B cell (primary cell): ENCODE results near the gene VTI1A. TPM values are rescaled to one million over a fixed set of nuclear protein-coding genes. Genes with fewer than 3 reads are reported as not detected.
"Not testable (repeated sequence)": the region's sequence is repeated elsewhere in the genome, so short reads cannot be mapped to it uniquely, and the experiment has no call there.

Experiments used
- ATAC-seq: fragments of 200-7000 bp; cut with Tn5 transposase; one replicate; pipeline ENCODE4 v1.10.0; 2021; ENCODE audit warnings: low read depth, mild to moderate bottlenecking, moderate number of reproducible peaks, moderate library complexity
- CTCF ChIA-PET: fragments of 350-600 bp; sonication (Branson Sonifier 250); formaldehyde crosslinking; loops from one replicate; lab custom pipeline; 2021; ENCODE audit warnings: antibody characterized with exemption, inconsistent platforms; lab: Charles Lee
- POLR2A ChIA-PET: fragments of 350-600 bp; sonication (Branson Sonifier 250); formaldehyde crosslinking; loops from one replicate; lab custom pipeline; 2021; ENCODE audit warnings: antibody characterized with exemption; lab: Charles Lee
- DNase-seq: peaks from one replicate; pipeline ENCODE4 v3.0.0; 2013
- H2AFZ ChIP-seq: 2 replicates; pipeline ENCODE4 v1.6.1; 2012; ENCODE audit warnings: mild to moderate bottlenecking, low read depth, low read length; ENCODE audit not compliant: insufficient read depth, poor library complexity, severe bottlenecking
- H3K27ac ChIP-seq, 2 donors: 1 replicate in 1 of 2; 2 replicates in 1 of 2; pipeline ENCODE4 v1.5.1; 2012 to 2013; ENCODE audit warnings: low read length in 2 of 2, mild to moderate bottlenecking in 2 of 2, moderate library complexity in 1 of 2
- H3K27me3 ChIP-seq, 4 experiments: fragments of 200-600 bp in 1 of 4; sonication (generic) in 1 of 4; replicated peaks in 1 of 4; 1 replicate in 2 of 4; 2 replicates in 2 of 4; pipeline versions ENCODE4 v1.6.1 to v1.7.0; 2013 to 2016; ENCODE audit warnings: low read length in 3 of 4, mild to moderate bottlenecking in 2 of 4, mixed read lengths in 1 of 4, moderate library complexity in 1 of 4; ENCODE audit not compliant: insufficient read depth in 4 of 4, control insufficient read depth in 3 of 4; ENCODE audit errors: control extremely low read depth in 1 of 4
- H3K36me3 ChIP-seq, 2 experiments: replicated peaks in 1 of 2; 1 replicate in 1 of 2; 2 replicates in 1 of 2; pipeline versions ENCODE4 v1.6.1 to v1.7.1; 2013; ENCODE audit warnings: low read length in 1 of 2; ENCODE audit not compliant: insufficient read depth in 2 of 2, control insufficient read depth in 1 of 2; ENCODE audit errors: control extremely low read depth in 1 of 2, extremely low read depth in 1 of 2
- H3K4me1 ChIP-seq, 2 donors: fragments of 200-600 bp in 1 of 2; sonication (generic) in 1 of 2; 1 replicate in 1 of 2; 2 replicates in 1 of 2; pipeline versions ENCODE4 v1.5.1 to v1.6.1; 2013 to 2017; ENCODE audit warnings: low read length in 2 of 2; ENCODE audit not compliant: control insufficient read depth in 2 of 2, insufficient read depth in 2 of 2
- H3K4me2 ChIP-seq: replicated peaks from 2 replicates; pipeline ENCODE3; 2012; ENCODE audit warnings: mild to moderate bottlenecking, low read depth, low read length; ENCODE audit not compliant: poor library complexity, severe bottlenecking
- H3K4me3 ChIP-seq, 5 experiments: fragments of 200-600 bp in 1 of 5; sonication (generic) in 1 of 5; 1 replicate in 3 of 5; 2 replicates in 2 of 5; pipeline versions ENCODE4 v1.5.1 to v1.7.0; 2011 to 2016; ENCODE audit warnings: low read length in 4 of 5, mild to moderate bottlenecking in 4 of 5, low read depth in 2 of 5, control low read depth in 1 of 5, moderate library complexity in 1 of 5; ENCODE audit not compliant: insufficient read depth in 1 of 5; ENCODE audit errors: control extremely low read depth in 1 of 5, extremely low read depth in 1 of 5
- H3K79me2 ChIP-seq: fragments of 200-600 bp; sonication (generic); one replicate; pipeline ENCODE4 v1.6.0; 2016; ENCODE audit warnings: low read length; ENCODE audit not compliant: control insufficient read depth, insufficient read depth
- H3K9ac ChIP-seq: fragments of 200-600 bp; sonication (generic); 2 replicates; pipeline ENCODE4 v1.6.1; 2017; ENCODE audit warnings: mild to moderate bottlenecking, low read length, moderate library complexity
- H3K9me3 ChIP-seq, 3 donors: one replicate each; pipeline versions ENCODE4 v1.6.1 to v1.7.1; 2013; ENCODE audit warnings: low read length in 2 of 3; ENCODE audit not compliant: control insufficient read depth in 2 of 3, insufficient read depth in 1 of 3; ENCODE audit errors: control extremely low read depth in 1 of 3
- H4K20me1 ChIP-seq: 2 replicates; pipeline ENCODE4 v1.6.0; 2012; ENCODE audit warnings: mild to moderate bottlenecking, low read length; ENCODE audit not compliant: insufficient read depth, control insufficient read depth, poor library complexity, severe bottlenecking
- H3K27ac Mint-ChIP-seq: one replicate; pipeline ENCODE4 v1.8.0; 2021; ENCODE audit warnings: mixed read lengths
- H3K27me3 Mint-ChIP-seq: one replicate; pipeline ENCODE4 v1.8.0; 2021; ENCODE audit warnings: mixed read lengths
- H3K4me1 Mint-ChIP-seq: one replicate; pipeline ENCODE4 v1.8.0; 2021; ENCODE audit warnings: mixed read lengths
- H3K4me3 Mint-ChIP-seq: one replicate; pipeline ENCODE4 v1.8.0; 2021; ENCODE audit warnings: mixed read lengths
- H3K9me3 Mint-ChIP-seq: one replicate; pipeline ENCODE4 v1.8.0; 2022; ENCODE audit warnings: mixed read lengths; ENCODE audit not compliant: insufficient read depth
- CTCF ChIP-seq: fragments of 200-600 bp; IDR thresholded peaks from one replicate; pipeline ENCODE4 v1.8.0; 2022; ENCODE audit warnings: antibody characterized with exemption, mild to moderate bottlenecking
- EZH2 ChIP-seq: IDR thresholded peaks from 2 replicates; pipeline ENCODE4 v1.6.1; 2012; ENCODE audit warnings: borderline replicate concordance, low read depth, mild to moderate bottlenecking, moderate library complexity, low read length; ENCODE audit not compliant: insufficient read depth, poor library complexity, severe bottlenecking
- WGBS: methylation state at CpG from one replicate; pipeline ENCODE4 v1.1.5; 2013; ENCODE audit warnings: missing lambda C conversion rate; ENCODE audit not compliant: insufficient coverage; 5-methylcytosine and 5-hydroxymethylcytosine counted together
- intact Hi-C: fragments of 100-400 bp; cut with micrococcal nuclease; formaldehyde crosslinking; loops from one replicate; pipeline ENCODE4 v1.10.0; 2022
- polyA plus RNA-seq: library from polyadenylated mRNA; depleted of rRNA; stranded (reverse); fragments of >200 nt; gene quantifications from 2 replicates; pipeline ENCODE4 v1.2.3, GENCODE V29; 2012
- total RNA-seq, 2 donors: library from RNA; stranded (reverse); fragments of 120-200 nt in 1 of 2; gene quantifications; 1 replicate in 1 of 2; 2 replicates in 1 of 2; pipeline versions ENCODE4 v1.2.3 to v1.2.4, GENCODE V29; 2013 to 2022

Gene VTI1A
- total and polyA plus RNA-seq, 2 donors (not counting 1 experiment from before 2014, with no cell fraction given): 20.0 to 84.1 TPM

GRCh38 chr10:112539340-112539739 is 92.3 kb downstream of the VTI1A start:
- Histone ChIP-seq H4K20me1 (peaks cover 1% of the 10 kb centered on the region), H3K9me3 (peaks cover 0 to 6% (median 2%) of the 10 kb centered on the region in 3 donors), H3K4me2 (no peak overlapping the region), H3K9ac (no peak overlapping the region), H3K36me3 (peaks cover 0 to 18% of the 10 kb centered on the region in 2 experiments), H2AFZ (no peak overlapping the region), H3K27ac (no peak overlapping the region), H3K4me3 (no peak overlapping the region), H3K27me3 (no peaks in the 10 kb centered on the region), H3K4me1 (no peaks in the 10 kb centered on the region), H3K79me2 (peaks cover 3% of the 10 kb centered on the region)
- peaks cover 3% of the 10 kb centered on the region for H3K9me3 Mint-ChIP-seq
- intact Hi-C loops: no loop called here
- WGBS: 100% methylated on average over 1 of the region's 3 CpGs
- no peak overlapping the region for H3K27ac Mint-ChIP-seq
- ATAC-seq (no peak), DNase-seq (no peak)
- no peaks in the 10 kb centered on the region for H3K27me3 Mint-ChIP-seq
- no peak overlapping the region for H3K4me3 Mint-ChIP-seq
- TF ChIP-seq EZH2: no peak
- no peak for TF ChIP-seq CTCF
- POLR2A ChIA-PET: no interaction called here
- peaks cover 9% of the 10 kb centered on the region for H3K4me1 Mint-ChIP-seq
- CTCF ChIA-PET: no interaction called here

- H3K9me3 ChIP-seq, H4K20me1 ChIP-seq, H3K9me3 Mint-ChIP-seq, DNase-seq, CTCF ChIA-PET, H3K79me2 ChIP-seq, H3K27me3 Mint-ChIP-seq, ATAC-seq, H3K9ac ChIP-seq, H3K27ac Mint-ChIP-seq, H3K4me3 Mint-ChIP-seq, H3K4me2 ChIP-seq, POLR2A ChIA-PET, H3K4me3 ChIP-seq, H3K27me3 ChIP-seq, H2AFZ ChIP-seq, intact Hi-C loops, H3K27ac ChIP-seq: not testable (repeated sequence)
- Histone ChIP-seq H3K36me3 (peaks cover 0 to 18% of the 10 kb centered on the region in 2 experiments), H3K4me1 (peaks cover 16 to 20% of the 10 kb centered on the region in 2 donors)
- H3K4me1 Mint-ChIP-seq: peaks cover 22% of the 10 kb centered on the region
- WGBS: no CpG with 5 or more reads among the region's 5 CpGs
Measured at GRCh38 chr10:112542823-112543222, 95.8 kb downstream of the VTI1A start.
